T-helper 17 cell (primary cell): Measurements from ENCODE around the gene DMXL2. TPM values are rescaled to one million over a fixed set of nuclear protein-coding genes. Genes with fewer than 3 reads are reported as not detected.
"Not testable (repeated sequence)": the region's sequence is repeated elsewhere in the genome, so short reads cannot be mapped to it uniquely, and the experiment has no call there.

Experiments
- ATAC-seq: fragments of 150-1000 bp; cut with Tn5 transposase; 2 replicates; pipeline ENCODE4 v1.10.0; 2021; ENCODE audit warnings: mild to moderate bottlenecking, moderate library complexity
- DNase-seq, 3 donors: peaks; one replicate each; pipeline versions ENCODE4 v3.0.0 to v3.0.0-alpha.2; 2020 to 2021
- H3K9me3 ChIP-seq: one replicate; pipeline ENCODE4 v1.7.0; 2013; ENCODE audit warnings: low read length, mild to moderate bottlenecking; ENCODE audit not compliant: control insufficient read depth, poor library complexity, severe bottlenecking
- H3K27ac Mint-ChIP-seq: one replicate; pipeline ENCODE4 v1.8.0; 2022; ENCODE audit warnings: mild to moderate bottlenecking, moderate library complexity, mixed read lengths
- H3K27me3 Mint-ChIP-seq: one replicate; pipeline ENCODE4 v1.8.0; 2022; ENCODE audit warnings: mixed read lengths
- H3K36me3 Mint-ChIP-seq: one replicate; pipeline ENCODE4 v1.8.0; 2022; ENCODE audit warnings: low read depth, mixed read lengths
- H3K4me1 Mint-ChIP-seq: one replicate; pipeline ENCODE4 v1.8.0; 2022; ENCODE audit warnings: mild to moderate bottlenecking, mixed read lengths
- H3K4me3 Mint-ChIP-seq: one replicate; pipeline ENCODE4 v1.8.0; 2022; ENCODE audit warnings: mild to moderate bottlenecking, moderate library complexity, mixed read lengths
- total RNA-seq, 4 donors: library from RNA in 2 of 4; stranded (reverse) in 2 of 4; gene quantifications; one replicate each; pipeline ENCODE4 v1.2.3 and lab custom pipeline; 2022 to 2026

The DMXL2 gene
- total RNA-seq, 2 donors from 2014 or later: 5.5 to 7.5 TPM

- H3K27me3 Mint-ChIP-seq: peaks cover 8% of the 10 kb centered on the region
- ATAC-seq (no peak), DNase-seq (no peak)
- peaks cover 13% of the 10 kb centered on the region for H3K4me1 Mint-ChIP-seq
- no peak overlapping the region for H3K4me3 Mint-ChIP-seq
- H3K9me3 ChIP-seq: no peaks in the 10 kb centered on the region
- no peak overlapping the region for H3K27ac Mint-ChIP-seq
- no peaks in the 10 kb centered on the region for H3K36me3 Mint-ChIP-seq
Observed at GRCh38 chr15:51619331-51620035, 3.1 kb downstream of the DMXL2 start.

- H3K36me3 Mint-ChIP-seq: no peaks in the 10 kb centered on the region
- no peak overlapping the region for H3K27ac Mint-ChIP-seq
- H3K9me3 ChIP-seq: no peaks in the 10 kb centered on the region
- DNase-seq: no peak
- ATAC-seq: no peak
- peaks cover 6% of the 10 kb centered on the region for H3K4me1 Mint-ChIP-seq
- no peaks in the 10 kb centered on the region for H3K27me3 Mint-ChIP-seq
- no peak overlapping the region for H3K4me3 Mint-ChIP-seq
Observed at GRCh38 chr15:51617886-51618285, 4.7 kb downstream of the DMXL2 start.

GRCh38 chr15:51613951-51614350 lies 8.6 kb downstream of the DMXL2 start:
- H3K27me3 Mint-ChIP-seq: no peaks in the 10 kb centered on the region
- no peak overlapping the region for H3K27ac Mint-ChIP-seq
- DNase-seq (no peak), ATAC-seq (no peak)
- H3K4me3 Mint-ChIP-seq: no peak overlapping the region
- H3K4me1 Mint-ChIP-seq: peaks cover 1% of the 10 kb centered on the region
- H3K9me3 ChIP-seq: no peaks in the 10 kb centered on the region
- H3K36me3 Mint-ChIP-seq: peaks cover 3% of the 10 kb centered on the region

- not testable (repeated sequence) for H3K27me3 Mint-ChIP-seq, H3K36me3 Mint-ChIP-seq, H3K4me1 Mint-ChIP-seq, DNase-seq, H3K9me3 ChIP-seq, H3K27ac Mint-ChIP-seq, ATAC-seq, H3K4me3 Mint-ChIP-seq
Observed at GRCh38 chr15:51612669-51613068, 9.9 kb downstream of the DMXL2 start.

- ATAC-seq, H3K36me3 Mint-ChIP-seq, H3K4me1 Mint-ChIP-seq, DNase-seq, H3K27ac Mint-ChIP-seq, H3K9me3 ChIP-seq, H3K4me3 Mint-ChIP-seq: not testable (repeated sequence)
- H3K27me3 Mint-ChIP-seq: peaks cover 15% of the 10 kb centered on the region
Observed at GRCh38 chr15:51603462-51603948, 19.1 kb downstream of the DMXL2 start.

DNA sequence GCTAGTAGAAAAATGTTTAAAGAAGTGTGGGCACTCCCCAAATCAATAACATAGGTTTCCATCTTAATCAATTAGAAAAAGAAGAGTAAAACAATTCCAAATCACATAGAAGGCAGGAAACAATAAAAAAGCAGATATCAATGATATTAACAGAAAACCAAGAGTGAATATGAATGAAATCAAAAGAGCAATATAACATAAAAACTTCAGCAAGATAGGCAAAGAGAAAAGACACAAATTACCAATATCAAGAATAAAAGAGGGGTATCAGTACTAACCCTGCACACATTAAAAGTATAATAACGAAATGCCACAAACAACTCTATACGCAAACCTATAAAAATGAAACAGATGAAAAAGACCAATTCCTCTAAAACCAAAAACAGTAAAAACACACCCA lies 19.6 kb downstream of the DMXL2 start:
- H3K27me3 Mint-ChIP-seq: peaks cover 15% of the 10 kb centered on the region
- peaks cover 3% of the 10 kb centered on the region for H3K4me1 Mint-ChIP-seq
- H3K36me3 Mint-ChIP-seq: no peaks in the 10 kb centered on the region
- H3K9me3 ChIP-seq: no peaks in the 10 kb centered on the region
- no peak for ATAC-seq
- H3K4me3 Mint-ChIP-seq: no peak overlapping the region
- H3K27ac Mint-ChIP-seq: no peak overlapping the region
- DNase-seq: no peak

GRCh38 chr15:51602484-51602883 lies 20.1 kb downstream of the DMXL2 start:
- Mint-ChIP-seq H3K4me1 (peaks cover 3% of the 10 kb centered on the region), H3K27me3 (peaks cover 15% of the 10 kb centered on the region), H3K4me3 (no peak overlapping the region), H3K36me3 (no peaks in the 10 kb centered on the region), H3K27ac (no peak overlapping the region)
- H3K9me3 ChIP-seq: no peaks in the 10 kb centered on the region
- no peak for ATAC-seq
- DNase-seq: no peak

DNA sequence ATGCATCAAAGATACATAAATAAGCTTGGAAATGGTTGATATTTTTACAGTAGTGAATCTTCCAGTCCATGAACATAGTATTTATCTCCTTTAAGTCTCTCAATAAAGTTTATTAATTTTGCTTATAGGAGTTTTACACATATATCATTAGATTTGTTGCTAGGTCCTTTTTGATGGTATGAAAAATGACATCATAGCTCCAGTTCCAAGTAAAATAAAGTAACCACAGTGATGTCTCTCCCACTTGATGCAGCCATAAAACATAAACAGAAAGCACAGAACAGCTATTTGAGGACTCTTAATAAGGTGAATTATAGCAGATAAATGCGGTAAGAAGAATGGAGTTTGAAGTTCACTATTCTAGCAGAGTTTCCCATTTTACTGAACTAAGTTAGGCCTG lies 20.8 kb downstream of the DMXL2 start:
- Mint-ChIP-seq H3K27ac (no peak overlapping the region), H3K27me3 (peaks cover 15% of the 10 kb centered on the region), H3K36me3 (no peaks in the 10 kb centered on the region), H3K4me1 (peaks cover 3% of the 10 kb centered on the region), H3K4me3 (no peak overlapping the region)
- ATAC-seq: no peak
- no peak for DNase-seq
- H3K9me3 ChIP-seq: no peaks in the 10 kb centered on the region

DNA sequence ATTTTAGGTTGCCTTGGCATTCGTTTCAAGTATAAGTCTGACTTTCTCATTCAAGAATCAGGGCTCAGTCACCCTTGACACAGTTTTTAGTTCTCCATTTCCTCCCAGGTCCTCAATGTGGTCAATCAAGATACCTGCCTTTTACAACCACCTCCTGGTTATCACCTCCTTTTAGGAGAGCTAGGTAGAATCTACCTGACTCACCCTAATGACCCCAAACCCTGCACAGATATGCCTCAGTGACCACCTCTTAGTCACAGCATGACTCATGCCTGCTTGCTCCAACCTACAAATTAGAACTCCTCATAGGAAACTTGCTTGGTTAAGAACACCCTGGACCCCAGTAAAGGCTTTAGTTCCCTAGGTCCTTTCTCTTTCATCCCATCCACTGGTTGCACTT lies 22.5 kb downstream of the DMXL2 start:
- H3K27ac Mint-ChIP-seq: no peak overlapping the region
- no peaks in the 10 kb centered on the region for H3K9me3 ChIP-seq
- H3K36me3 Mint-ChIP-seq: no peaks in the 10 kb centered on the region
- H3K4me3 Mint-ChIP-seq: no peak overlapping the region
- ATAC-seq (no peak), DNase-seq (no peak)
- peaks cover 15% of the 10 kb centered on the region for H3K27me3 Mint-ChIP-seq
- H3K4me1 Mint-ChIP-seq: peaks cover 3% of the 10 kb centered on the region

DNA sequence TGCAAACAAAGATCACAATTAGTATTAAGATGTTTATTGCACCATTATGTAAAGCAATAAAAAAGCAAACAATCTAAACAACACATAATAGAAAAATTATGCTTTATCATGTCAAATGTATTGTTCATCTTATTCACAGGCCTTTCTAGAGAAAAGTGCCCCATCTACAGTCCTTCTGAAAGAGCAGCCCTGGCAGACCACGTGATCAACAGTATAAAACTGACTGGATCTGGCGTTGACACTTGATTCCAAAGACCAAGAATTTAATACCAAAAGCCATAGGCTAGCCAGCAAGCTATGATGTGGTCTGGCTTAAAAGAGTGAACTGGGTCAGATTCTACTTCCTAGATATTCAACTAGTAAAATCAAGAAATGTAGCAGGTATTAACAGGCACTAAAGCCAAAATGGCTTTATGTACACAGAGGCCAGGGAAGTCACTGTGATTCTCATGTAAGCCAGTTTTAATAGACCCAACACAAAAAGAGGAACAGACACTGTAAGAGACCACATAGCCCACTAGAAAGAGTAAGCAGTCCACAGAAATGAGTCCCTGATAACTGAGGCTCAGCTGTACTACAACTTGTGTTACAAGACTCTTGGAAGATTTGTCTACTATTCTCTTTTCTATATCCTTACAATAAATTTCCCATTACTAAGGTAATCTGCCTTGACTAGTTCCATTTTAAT lies 32.5 kb downstream of the DMXL2 start:
- Mint-ChIP-seq H3K36me3 (no peaks in the 10 kb centered on the region), H3K4me3 (no peak overlapping the region), H3K4me1 (no peaks in the 10 kb centered on the region), H3K27ac (no peak overlapping the region), H3K27me3 (no peaks in the 10 kb centered on the region)
- ATAC-seq: no peak
- no peak for DNase-seq
- H3K9me3 ChIP-seq: no peaks in the 10 kb centered on the region

- no peaks in the 10 kb centered on the region for H3K9me3 ChIP-seq
- Mint-ChIP-seq H3K27me3 (no peaks in the 10 kb centered on the region), H3K4me1 (no peaks in the 10 kb centered on the region), H3K4me3 (no peak overlapping the region), H3K36me3 (no peaks in the 10 kb centered on the region), H3K27ac (no peak overlapping the region)
- no peak for DNase-seq
- ATAC-seq: no peak
Observed at GRCh38 chr15:51588966-51589365, 33.6 kb downstream of the DMXL2 start.

- DNase-seq (no peak), ATAC-seq (no peak)
- no peaks in the 10 kb centered on the region for H3K9me3 ChIP-seq
- no peak overlapping the region for H3K4me3 Mint-ChIP-seq
- H3K27ac Mint-ChIP-seq: no peak overlapping the region
- H3K4me1 Mint-ChIP-seq: no peaks in the 10 kb centered on the region
- H3K27me3 Mint-ChIP-seq: no peaks in the 10 kb centered on the region
- no peaks in the 10 kb centered on the region for H3K36me3 Mint-ChIP-seq
Observed at GRCh38 chr15:51585986-51586385, 36.6 kb downstream of the DMXL2 start.

DNA sequence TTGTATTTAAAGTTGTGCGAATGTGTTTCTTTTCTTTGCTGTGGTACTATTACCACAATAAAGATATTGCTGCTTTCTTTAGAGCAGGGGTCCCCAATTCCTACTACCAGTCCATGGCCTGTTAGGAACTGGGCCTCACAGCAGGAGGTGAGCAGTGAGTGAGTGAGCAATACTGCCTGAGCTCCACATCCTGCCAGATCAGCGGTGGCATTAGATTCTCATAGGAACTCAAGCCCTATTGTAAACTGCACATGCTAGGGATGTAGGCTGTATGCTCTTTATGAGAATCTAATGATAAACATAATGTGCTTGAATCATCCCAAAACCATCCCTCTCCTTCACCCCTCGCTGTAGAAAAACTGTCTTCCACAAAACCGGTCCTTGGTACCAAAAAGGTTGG lies 41.6 kb downstream of the DMXL2 start:
- Mint-ChIP-seq H3K4me3 (no peak overlapping the region), H3K4me1 (no peaks in the 10 kb centered on the region), H3K27me3 (no peaks in the 10 kb centered on the region)

GRCh38 chr15:51580385-51580784 lies 42.2 kb downstream of the DMXL2 start:
- Mint-ChIP-seq H3K27ac (no peak overlapping the region), H3K4me1 (no peaks in the 10 kb centered on the region), H3K36me3 (no peaks in the 10 kb centered on the region), H3K4me3 (no peak overlapping the region), H3K27me3 (no peaks in the 10 kb centered on the region)
- DNase-seq (no peak), ATAC-seq (no peak)
- H3K9me3 ChIP-seq: no peaks in the 10 kb centered on the region

More for the DNA sequence above, 41.6 kb downstream of the DMXL2 start:
- Mint-ChIP-seq H3K36me3 (no peaks in the 10 kb centered on the region), H3K27ac (no peak overlapping the region)
- H3K9me3 ChIP-seq: no peaks in the 10 kb centered on the region
- no peak for ATAC-seq
- no peak for DNase-seq
